Measurements from ENCODE around the gene GNAS.

DNA sequence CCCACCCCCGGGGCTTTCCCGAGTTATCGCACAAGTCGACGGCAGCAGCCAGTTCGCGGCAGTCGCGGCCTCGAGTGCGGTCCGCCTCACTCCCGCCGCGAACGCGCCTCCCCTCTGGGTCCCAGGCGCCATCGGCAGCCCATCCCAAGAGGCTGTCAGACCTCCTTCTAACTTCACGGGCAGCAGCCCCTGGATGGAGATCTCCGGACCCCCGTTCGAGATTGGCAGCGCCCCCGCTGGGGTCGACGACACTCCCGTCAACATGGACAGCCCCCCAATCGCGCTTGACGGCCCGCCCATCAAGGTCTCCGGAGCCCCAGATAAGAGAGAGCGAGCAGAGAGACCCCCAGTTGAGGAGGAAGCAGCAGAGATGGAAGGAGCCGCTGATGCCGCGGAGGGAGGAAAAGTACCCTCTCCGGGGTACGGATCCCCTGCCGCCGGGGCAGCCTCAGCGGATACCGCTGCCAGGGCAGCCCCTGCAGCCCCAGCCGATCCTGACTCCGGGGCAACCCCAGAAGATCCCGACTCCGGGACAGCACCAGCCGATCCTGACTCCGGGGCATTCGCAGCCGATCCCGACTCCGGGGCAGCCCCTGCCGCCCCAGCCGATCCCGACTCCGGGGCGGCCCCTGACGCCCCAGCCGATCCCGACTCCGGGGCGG is 1.6 kb downstream of the GNAS start:
- TF ChIP-seq, protein P1, sequence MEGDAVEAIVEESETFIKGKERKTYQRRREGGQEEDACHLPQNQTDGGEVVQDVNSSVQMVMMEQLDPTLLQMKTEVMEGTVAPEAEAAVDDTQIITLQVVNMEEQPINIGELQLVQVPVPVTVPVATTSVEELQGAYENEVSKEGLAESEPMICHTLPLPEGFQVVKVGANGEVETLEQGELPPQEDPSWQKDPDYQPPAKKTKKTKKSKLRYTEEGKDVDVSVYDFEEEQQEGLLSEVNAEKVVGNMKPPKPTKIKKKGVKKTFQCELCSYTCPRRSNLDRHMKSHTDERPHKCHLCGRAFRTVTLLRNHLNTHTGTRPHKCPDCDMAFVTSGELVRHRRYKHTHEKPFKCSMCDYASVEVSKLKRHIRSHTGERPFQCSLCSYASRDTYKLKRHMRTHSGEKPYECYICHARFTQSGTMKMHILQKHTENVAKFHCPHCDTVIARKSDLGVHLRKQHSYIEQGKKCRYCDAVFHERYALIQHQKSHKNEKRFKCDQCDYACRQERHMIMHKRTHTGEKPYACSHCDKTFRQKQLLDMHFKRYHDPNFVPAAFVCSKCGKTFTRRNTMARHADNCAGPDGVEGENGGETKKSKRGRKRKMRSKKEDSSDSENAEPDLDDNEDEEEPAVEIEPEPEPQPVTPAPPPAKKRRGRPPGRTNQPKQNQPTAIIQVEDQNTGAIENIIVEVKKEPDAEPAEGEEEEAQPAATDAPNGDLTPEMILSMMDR (IDR thresholded peaks at IDR 0.05; ENCODE audit: insufficient read depth, low read depth, low read length): no peak
- TF ChIP-seq EZH2 (IDR thresholded peaks at IDR 0.05; ENCODE audit: insufficient read depth, low read length): no peak
